ENCODE data around the gene SPAAR. TPM values are rescaled to one million over a fixed set of nuclear protein-coding genes. Genes with fewer than 3 reads are reported as not detected.

The SPAAR gene
- total RNA-seq, 1 experiment from 2014 or later = not detected

DNA sequence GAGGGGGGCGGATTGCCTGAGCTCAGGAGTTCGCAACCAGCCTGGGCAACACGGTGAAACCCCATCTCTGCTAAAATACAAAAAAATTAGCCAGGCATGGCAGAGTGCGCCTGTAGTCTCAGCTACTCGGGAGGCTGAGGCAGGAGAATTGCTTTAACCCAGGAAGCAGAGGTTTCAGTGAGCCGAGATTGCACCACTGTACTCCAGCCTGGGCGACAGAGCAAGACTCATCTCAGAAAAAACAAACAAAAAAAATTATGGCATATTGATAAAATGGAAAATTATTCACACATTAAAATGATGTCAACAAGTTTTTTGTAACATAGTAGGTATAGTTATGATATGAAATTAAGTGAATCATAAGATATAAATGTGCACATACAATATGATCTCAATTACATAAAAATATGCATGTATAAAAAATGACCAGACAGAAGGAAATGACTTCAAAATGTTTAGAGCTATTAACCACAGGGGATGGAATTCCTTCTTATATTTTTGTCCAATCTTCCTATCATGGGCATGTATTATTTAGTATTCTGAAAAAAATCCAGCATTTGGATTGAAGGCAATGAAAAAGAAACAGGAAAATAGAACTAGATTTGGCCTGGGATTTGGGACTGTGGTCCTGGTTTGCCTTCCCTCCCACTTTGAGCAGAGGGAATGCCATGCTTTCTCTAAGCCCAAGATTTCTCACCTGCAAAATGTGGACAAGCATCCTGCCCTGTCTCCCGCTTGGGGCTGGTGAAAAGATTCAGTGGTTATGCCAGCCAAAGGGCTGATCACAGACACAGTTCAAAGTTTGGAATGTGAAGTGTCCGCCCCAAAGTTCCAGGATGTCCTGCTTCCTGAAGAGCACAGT, 19.5 kb downstream of the SPAAR start:
- no TSS peak for BruUV-seq (replicated peaks)
- H3K27me3 ChIP-seq (ENCODE audit: insufficient read depth, low read length) = no peaks in the 10 kb centered on the region
- CTCF ChIA-PET = no interaction called here
- no peaks in the 10 kb centered on the region for H3K36me3 ChIP-seq (ENCODE audit: control insufficient read depth in 1 of 2, insufficient read depth in 2 of 2, low read length in 2 of 2)
- H3K4me3 ChIP-seq (replicated peaks in 1 of 2; ENCODE audit: low read depth in 1 of 2, low read length in 2 of 2) = no peak overlapping the region
- H3K9me2 ChIP-seq (ENCODE audit: insufficient read depth) = no peaks in the 10 kb centered on the region
- no peaks in the 10 kb centered on the region for H4K20me1 ChIP-seq (ENCODE audit: insufficient read depth)
- RAD21 ChIA-PET (ENCODE audit: low non-redundant PET in 1 of 2, low total read pairs in 2 of 2, uncharacterized antibody in 2 of 2, unreplicated experiment in 2 of 2) = no interaction called here
- no peak overlapping the region for H3K9ac ChIP-seq (ENCODE audit: low read length)
- no peak for ATAC-seq
- no peak for DNase-seq (ENCODE audit: low read depth, low spot score)
- no peak overlapping the region for H3K27ac ChIP-seq (ENCODE audit: low read depth, low read length)
- H3K79me2 ChIP-seq (ENCODE audit: insufficient read depth, low read length) = no peaks in the 10 kb centered on the region
- POLR2A ChIA-PET = no interaction called here
- peaks cover 9 to 12% of the 10 kb centered on the region in 2 experiments for H3K4me1 ChIP-seq (ENCODE audit: control insufficient read depth in 1 of 2, insufficient read depth in 2 of 2, low read length in 2 of 2)
- H2AFZ ChIP-seq (ENCODE audit: low read depth, low read length, poor library complexity, severe bottlenecking) = no peak overlapping the region
- H3K9me3 ChIP-seq (ENCODE audit: control insufficient read depth in 1 of 2, insufficient read depth in 1 of 2, low read depth in 1 of 2, low read length in 2 of 2) = no peaks in the 10 kb centered on the region
- intact Hi-C loops (cut with micrococcal nuclease) = no loop called here
- TF ChIP-seq, protein P1, sequence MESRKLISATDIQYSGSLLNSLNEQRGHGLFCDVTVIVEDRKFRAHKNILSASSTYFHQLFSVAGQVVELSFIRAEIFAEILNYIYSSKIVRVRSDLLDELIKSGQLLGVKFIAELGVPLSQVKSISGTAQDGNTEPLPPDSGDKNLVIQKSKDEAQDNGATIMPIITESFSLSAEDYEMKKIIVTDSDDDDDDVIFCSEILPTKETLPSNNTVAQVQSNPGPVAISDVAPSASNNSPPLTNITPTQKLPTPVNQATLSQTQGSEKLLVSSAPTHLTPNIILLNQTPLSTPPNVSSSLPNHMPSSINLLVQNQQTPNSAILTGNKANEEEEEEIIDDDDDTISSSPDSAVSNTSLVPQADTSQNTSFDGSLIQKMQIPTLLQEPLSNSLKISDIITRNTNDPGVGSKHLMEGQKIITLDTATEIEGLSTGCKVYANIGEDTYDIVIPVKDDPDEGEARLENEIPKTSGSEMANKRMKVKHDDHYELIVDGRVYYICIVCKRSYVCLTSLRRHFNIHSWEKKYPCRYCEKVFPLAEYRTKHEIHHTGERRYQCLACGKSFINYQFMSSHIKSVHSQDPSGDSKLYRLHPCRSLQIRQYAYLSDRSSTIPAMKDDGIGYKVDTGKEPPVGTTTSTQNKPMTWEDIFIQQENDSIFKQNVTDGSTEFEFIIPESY (IDR thresholded peaks at IDR 0.05; ENCODE audit: extremely low read depth, insufficient replicate concordance, low read length) = no peak
- TF ChIP-seq JUND (IDR thresholded peaks at IDR 0.05) = no peak
- no peak for TF ChIP-seq ELF1 (IDR thresholded peaks at IDR 0.05; ENCODE audit: borderline replicate concordance, low read depth)
- TF ChIP-seq FOSL1 (IDR thresholded peaks at IDR 0.05; ENCODE audit: low read depth) = no peak
- TF ChIP-seq, protein P2, sequence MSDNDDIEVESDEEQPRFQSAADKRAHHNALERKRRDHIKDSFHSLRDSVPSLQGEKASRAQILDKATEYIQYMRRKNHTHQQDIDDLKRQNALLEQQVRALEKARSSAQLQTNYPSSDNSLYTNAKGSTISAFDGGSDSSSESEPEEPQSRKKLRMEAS (IDR thresholded peaks at IDR 0.05) = no peak
- TF ChIP-seq EGR1 (IDR thresholded peaks at IDR 0.05; ENCODE audit: low read depth) = no peak
- TF ChIP-seq, protein P3, sequence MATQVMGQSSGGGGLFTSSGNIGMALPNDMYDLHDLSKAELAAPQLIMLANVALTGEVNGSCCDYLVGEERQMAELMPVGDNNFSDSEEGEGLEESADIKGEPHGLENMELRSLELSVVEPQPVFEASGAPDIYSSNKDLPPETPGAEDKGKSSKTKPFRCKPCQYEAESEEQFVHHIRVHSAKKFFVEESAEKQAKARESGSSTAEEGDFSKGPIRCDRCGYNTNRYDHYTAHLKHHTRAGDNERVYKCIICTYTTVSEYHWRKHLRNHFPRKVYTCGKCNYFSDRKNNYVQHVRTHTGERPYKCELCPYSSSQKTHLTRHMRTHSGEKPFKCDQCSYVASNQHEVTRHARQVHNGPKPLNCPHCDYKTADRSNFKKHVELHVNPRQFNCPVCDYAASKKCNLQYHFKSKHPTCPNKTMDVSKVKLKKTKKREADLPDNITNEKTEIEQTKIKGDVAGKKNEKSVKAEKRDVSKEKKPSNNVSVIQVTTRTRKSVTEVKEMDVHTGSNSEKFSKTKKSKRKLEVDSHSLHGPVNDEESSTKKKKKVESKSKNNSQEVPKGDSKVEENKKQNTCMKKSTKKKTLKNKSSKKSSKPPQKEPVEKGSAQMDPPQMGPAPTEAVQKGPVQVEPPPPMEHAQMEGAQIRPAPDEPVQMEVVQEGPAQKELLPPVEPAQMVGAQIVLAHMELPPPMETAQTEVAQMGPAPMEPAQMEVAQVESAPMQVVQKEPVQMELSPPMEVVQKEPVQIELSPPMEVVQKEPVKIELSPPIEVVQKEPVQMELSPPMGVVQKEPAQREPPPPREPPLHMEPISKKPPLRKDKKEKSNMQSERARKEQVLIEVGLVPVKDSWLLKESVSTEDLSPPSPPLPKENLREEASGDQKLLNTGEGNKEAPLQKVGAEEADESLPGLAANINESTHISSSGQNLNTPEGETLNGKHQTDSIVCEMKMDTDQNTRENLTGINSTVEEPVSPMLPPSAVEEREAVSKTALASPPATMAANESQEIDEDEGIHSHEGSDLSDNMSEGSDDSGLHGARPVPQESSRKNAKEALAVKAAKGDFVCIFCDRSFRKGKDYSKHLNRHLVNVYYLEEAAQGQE (IDR thresholded peaks at IDR 0.05; ENCODE audit: low read depth) = no peak
- TF ChIP-seq RAD21 (IDR thresholded peaks at IDR 0.05; ENCODE audit: low read depth) = no peak
- no peak for TF ChIP-seq SIN3A (IDR thresholded peaks at IDR 0.05; ENCODE audit: low read depth)
- no peak for TF ChIP-seq TCF7L2 (IDR thresholded peaks at IDR 0.05; ENCODE audit: borderline replicate concordance, extremely low read depth, insufficient read depth, insufficient read length)
- TF ChIP-seq POLR2A (IDR thresholded peaks at IDR 0.05; ENCODE audit: borderline replicate concordance, extremely low read depth, insufficient read depth, insufficient read length) = no peak
- TF ChIP-seq CBX3 (IDR thresholded peaks at IDR 0.05; ENCODE audit: low read depth) = no peak
- no peak for TF ChIP-seq ZNF274 (IDR thresholded peaks at IDR 0.05; ENCODE audit: low read depth, low read length)
- no peak for TF ChIP-seq POLR2AphosphoS5 (IDR thresholded peaks at IDR 0.05; ENCODE audit: low read depth, low read length)
- no peak for TF ChIP-seq ZFX (IDR thresholded peaks at IDR 0.05)
- TF ChIP-seq, protein P4, sequence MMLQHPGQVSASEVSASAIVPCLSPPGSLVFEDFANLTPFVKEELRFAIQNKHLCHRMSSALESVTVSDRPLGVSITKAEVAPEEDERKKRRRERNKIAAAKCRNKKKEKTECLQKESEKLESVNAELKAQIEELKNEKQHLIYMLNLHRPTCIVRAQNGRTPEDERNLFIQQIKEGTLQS (IDR thresholded peaks at IDR 0.05) = no peak
- H3K4me2 ChIP-seq (ENCODE audit: low read length) = no peak overlapping the region
